ENCODE data around the gene RAB9A. TPM values are rescaled to one million over a fixed set of nuclear protein-coding genes. Genes with fewer than 3 reads are reported as not detected.

RAB9A gene
- total and polyA plus RNA-seq, 2 of the 8 experiments (the other 6 are each of a cell fraction or from before 2014, with no cell fraction given): 21.8 to 34.0 TPM

DNA sequence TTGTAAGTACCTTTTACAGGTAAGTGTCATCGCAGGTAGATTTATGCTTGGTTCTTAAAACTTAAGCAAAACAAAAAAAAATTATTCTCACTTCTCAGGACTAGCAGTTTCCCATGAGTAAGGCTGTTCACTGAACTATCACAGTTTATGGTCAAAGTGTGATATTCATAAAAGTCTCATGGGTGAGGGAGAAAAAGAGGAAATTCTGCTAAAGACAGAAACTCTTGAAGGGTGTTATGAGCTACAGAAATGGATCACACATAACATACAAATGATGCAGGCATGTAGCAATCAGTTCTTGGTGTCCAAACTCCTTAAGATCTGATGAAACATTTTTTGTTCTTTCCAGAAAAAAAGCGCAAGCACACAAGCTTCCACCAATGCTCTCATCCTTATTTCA is 8.5 kb downstream of the RAB9A start:
- Histone ChIP-seq H4K8ac (ENCODE audit: extremely low read depth, insufficient read depth, low read length) (no peak overlapping the region), H3K4me2 (ENCODE audit: insufficient read depth in 1 of 2, low read depth in 2 of 2, low read length in 2 of 2) (no peak overlapping the region), H3K56ac (replicated peaks; ENCODE audit: insufficient read length, low read depth, low read length) (no peak overlapping the region), H4K5ac (ENCODE audit: insufficient read length, low read depth, low read length) (no peak overlapping the region), H4K91ac (replicated peaks; ENCODE audit: insufficient read length, low read length) (no peak overlapping the region), H2AK5ac (ENCODE audit: low read depth, low read length) (no peak overlapping the region), H3K36me3 (ENCODE audit: control insufficient read depth in 2 of 4, insufficient read depth in 4 of 4, low read length in 3 of 4) (no peaks in the 10 kb centered on the region; a peak in 1 of 8 replicates), H3K18ac (ENCODE audit: extremely low read depth, low read length) (no peak overlapping the region), H3K27ac (ENCODE audit: low read depth, low read length) (no peak overlapping the region), H3K4me1 (replicated peaks in 1 of 4; ENCODE audit: control insufficient read depth in 3 of 4, insufficient read depth in 4 of 4, low read length in 3 of 4) (peaks cover 2 to 7% (median 3%) of the 10 kb centered on the region in 4 experiments; a peak in 4 of 7 replicates), H3K14ac (ENCODE audit: insufficient read length) (no peak overlapping the region), H2BK15ac (ENCODE audit: low read length) (no peak overlapping the region), H2AFZ (ENCODE audit: low read length) (no peak overlapping the region), H3K4ac (replicated peaks; ENCODE audit: insufficient read length, low read depth, low read length) (no peak overlapping the region), H3K79me2 (ENCODE audit: control insufficient read depth in 1 of 2, insufficient read depth in 2 of 2, low read length in 2 of 2) (peaks cover 4 to 92% of the 10 kb centered on the region in 2 experiments), H3K27me3 (replicated peaks in 1 of 4; ENCODE audit: control insufficient read depth in 3 of 4, extremely low read depth in 1 of 4, insufficient read depth in 3 of 4, low read length in 3 of 4) (no peaks in the 10 kb centered on the region), H3K9me3 (ENCODE audit: insufficient read depth in 2 of 2, low read depth in 1 of 2, low read length in 1 of 2) (no peaks in the 10 kb centered on the region), H2BK20ac (ENCODE audit: low read length) (no peak overlapping the region), H3K79me1 (ENCODE audit: low read depth, low read length) (peaks cover 3% of the 10 kb centered on the region), H2BK120ac (replicated peaks; ENCODE audit: low read depth, low read length) (no peak overlapping the region), H4K20me1 (replicated peaks in 1 of 2; ENCODE audit: control insufficient read depth in 1 of 2, insufficient read depth in 2 of 2, low read length in 2 of 2) (peaks cover 0 to 21% of the 10 kb centered on the region in 2 experiments), H3K9ac (replicated peaks in 1 of 4; ENCODE audit: extremely low read depth in 1 of 4, low read depth in 3 of 4, low read length in 3 of 4) (no peak overlapping the region), H3K23ac (ENCODE audit: insufficient read length) (no peak overlapping the region), H2BK5ac (ENCODE audit: low read depth, low read length) (no peak overlapping the region), H3K4me3 (ENCODE audit: extremely low read depth in 1 of 4, insufficient read depth in 2 of 4, low read depth in 3 of 4, low read length in 4 of 4) (no peak overlapping the region), H3K23me2 (ENCODE audit: low read depth, low read length) (no peaks in the 10 kb centered on the region), H2BK12ac (ENCODE audit: low read depth, low read length) (no peak overlapping the region)
- TF ChIP-seq SAP30 (IDR thresholded peaks at IDR 0.05; ENCODE audit: insufficient read depth, insufficient replicate concordance, low read length) (no peak), BRCA1 (IDR thresholded peaks at IDR 0.05; ENCODE audit: low read depth, low read length) (no peak)
- FAIRE-seq: no peak
- 92% methylated on average over 2 of the region's 2 CpGs; no CpG with 5 or more reads in 1 of the 2 experiments for WGBS, 2 experiments (ENCODE audit: extremely low coverage in 1 of 2, insufficient coverage in 1 of 2, insufficient read length in 1 of 2, insufficient replicate concordance in 2 of 2, low coverage in 1 of 2, low lambda C conversion rate in 2 of 2, missing lambda C conversion rate in 1 of 2)
- no peak for DNase-seq (ENCODE audit: low read depth in 1 of 2, low spot score in 2 of 2)
- ChIA-PET POLR2A (ENCODE audit: partially characterized antibody) (no interaction called here), CTCF (ENCODE audit: partially characterized antibody) (interaction anchor here (0.7 to 0.9 kb wide), 2 partner anchors 59 to 794 kb away, joined by 3 read pairs; no protein-coding TSS in a partner anchor)

Measured in H1 (cell line).